Smooth muscle cell of the brain vasculature (primary cell): ENCODE measurements around the gene COQ10A.
"Not testable (repeated sequence)": the region's sequence is repeated elsewhere in the genome, so short reads cannot be mapped to it uniquely, and the experiment has no call there.

Experiments used
- DNase-seq: peaks from one replicate; pipeline ENCODE4 v3.0.0-alpha.2; 2012; ENCODE audit warnings: low read depth, low spot score

Gene COQ10A

DNA sequence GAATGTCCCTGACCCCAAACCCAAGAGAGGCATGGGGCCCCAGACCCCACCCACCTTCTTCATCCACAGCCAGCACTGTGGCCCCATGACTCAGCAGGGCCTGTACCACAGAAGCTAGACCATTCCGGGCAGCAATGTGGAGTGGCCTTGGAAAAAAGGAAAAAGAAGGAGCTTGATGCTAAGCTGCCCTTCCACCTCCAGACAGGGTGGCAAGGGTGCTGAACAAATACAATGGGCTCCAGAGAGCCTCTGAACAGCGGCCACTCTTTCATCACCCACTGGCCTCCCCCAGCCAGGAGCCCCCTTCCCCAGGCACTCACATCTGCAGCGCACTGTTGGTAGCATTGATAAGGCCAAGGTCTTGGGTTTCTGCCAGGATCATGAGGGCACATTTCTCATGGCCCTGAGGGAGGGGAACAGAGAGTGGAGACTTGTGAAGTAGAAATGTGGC, 23.0 kb upstream of the COQ10A start:
- no peak for DNase-seq

GRCh38 chr12:56244494-56244893, 22.2 kb upstream of the COQ10A start:
- DNase-seq: no peak

DNA sequence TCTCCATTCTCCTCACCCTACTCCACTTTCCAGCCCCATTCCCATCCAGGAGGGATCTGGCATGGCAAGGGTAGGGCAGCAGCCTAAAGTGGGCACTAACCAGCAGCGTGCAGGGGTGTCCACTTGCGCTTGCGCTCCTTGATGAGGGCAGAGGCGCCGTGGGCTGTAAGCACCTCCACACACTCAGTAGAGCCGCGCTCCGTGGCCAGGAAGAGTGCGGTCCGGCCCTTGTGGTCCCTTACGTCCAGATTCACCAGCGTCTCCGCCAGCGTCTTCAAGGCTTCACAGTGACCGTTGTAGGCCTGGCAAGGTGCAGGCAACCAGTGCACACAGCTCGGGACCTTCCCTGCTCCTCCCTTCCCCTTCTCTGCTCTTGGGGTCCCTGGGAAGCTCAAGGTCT, 18.8 kb upstream of the COQ10A start:
- DNase-seq: no peak

DNA sequence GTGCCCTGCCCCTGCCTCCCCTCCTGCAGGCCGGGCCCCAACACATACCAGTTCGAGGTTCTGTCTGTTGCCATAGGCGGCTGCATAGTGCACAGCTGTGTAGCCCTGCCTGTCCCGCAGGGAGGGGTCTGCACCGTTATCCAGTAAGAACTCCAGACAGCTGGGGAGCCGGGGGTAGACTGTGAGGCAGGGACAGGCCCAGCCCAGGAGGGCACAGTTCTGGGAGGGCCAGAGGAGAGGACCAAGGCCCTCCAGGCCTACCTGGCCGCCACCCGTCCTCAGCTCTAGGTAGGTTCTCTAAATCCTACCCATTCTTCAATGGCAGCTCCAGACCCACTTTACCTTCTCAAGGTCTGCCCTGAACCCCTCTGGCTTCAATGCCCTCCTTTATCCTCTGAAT, 18.0 kb upstream of the COQ10A start:
- DNase-seq: no peak

DNA sequence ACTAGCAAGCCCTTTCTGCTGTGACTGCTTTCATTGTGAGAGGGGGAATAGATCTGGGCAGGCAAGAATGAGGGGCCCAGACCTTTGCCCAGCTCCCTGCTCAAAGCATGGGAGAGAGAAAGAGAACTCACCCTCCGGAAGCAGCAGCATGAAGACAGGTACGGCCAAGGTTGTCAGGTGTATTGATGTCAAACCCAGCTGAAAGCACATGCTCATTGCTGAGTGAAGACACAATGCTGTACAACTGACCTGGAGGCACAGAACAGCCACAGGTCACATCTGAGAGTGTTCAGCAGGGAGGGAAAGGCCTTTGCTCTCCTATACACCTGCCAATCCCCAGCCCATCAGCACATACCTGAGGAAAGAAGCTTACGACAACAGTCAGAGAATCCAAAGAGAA, 14.1 kb upstream of the COQ10A start:
- DNase-seq: no peak

GRCh38 chr12:56253091-56253490, 13.7 kb upstream of the COQ10A start:
- DNase-seq: no peak

- DNase-seq: no peak
Observed at GRCh38 chr12:56255671-56256070, 11.1 kb upstream of the COQ10A start.

GRCh38 chr12:56256326-56256960, 10.3 kb upstream of the COQ10A start:
- no peak for DNase-seq

DNA sequence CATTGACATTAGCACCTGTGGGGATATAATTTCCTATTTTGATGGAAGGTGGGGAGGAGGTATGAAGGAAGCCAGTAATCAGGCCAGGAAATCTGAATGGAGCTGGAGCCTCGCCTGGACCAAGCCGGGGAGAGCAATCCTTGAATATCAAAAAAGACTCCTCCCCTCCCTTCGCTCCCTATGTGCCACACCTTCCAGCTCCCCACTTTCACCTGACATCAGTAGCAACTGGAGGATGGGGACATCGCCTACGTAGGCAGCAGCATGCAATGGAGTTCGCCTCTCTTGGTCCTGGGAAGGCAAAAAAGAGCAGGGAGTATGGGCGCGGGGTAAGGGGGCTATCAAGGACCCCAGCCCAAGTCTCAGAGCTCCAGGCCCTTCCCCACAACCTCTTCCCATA, 9.7 kb upstream of the COQ10A start:
- DNase-seq: no peak

DNA sequence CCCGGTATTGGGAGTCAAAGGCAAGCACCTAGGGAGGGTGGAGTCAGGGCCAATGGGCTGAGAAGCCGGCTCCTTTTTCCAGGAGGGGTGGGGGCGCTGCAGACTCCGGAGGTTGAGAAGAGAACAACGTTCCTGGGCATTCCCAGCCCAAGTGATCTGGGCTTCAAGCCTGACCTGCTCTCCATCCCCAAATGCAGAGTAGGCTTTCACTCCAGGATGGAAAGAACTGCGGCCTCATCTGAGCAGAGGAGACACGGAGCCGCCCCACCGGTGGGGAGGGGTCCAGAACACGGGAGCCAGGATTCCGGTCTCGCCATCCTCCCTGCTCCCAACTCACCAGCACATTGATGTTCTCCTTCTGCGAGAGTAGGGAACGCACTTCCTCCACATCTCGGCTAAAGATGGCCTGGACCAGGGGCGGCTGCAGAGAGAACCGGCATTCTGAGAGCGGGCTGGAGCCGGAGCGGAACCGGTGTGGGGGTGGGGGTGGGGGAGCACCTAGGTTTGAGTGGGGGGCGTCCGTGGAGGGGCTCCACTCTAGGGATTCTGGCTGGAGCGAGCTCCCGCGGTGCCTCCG, 9.2 kb upstream of the COQ10A start:
- no peak for DNase-seq

- no peak for DNase-seq
Observed at GRCh38 chr12:56258068-56258819, 8.5 kb upstream of the COQ10A start, which contains the start of gene ANKRD52. Gene ANKRD52, minus strand, starts transcription at chr12:56258384. Its CDS starts 115 bp downstream, at chr12:56258269.

DNA sequence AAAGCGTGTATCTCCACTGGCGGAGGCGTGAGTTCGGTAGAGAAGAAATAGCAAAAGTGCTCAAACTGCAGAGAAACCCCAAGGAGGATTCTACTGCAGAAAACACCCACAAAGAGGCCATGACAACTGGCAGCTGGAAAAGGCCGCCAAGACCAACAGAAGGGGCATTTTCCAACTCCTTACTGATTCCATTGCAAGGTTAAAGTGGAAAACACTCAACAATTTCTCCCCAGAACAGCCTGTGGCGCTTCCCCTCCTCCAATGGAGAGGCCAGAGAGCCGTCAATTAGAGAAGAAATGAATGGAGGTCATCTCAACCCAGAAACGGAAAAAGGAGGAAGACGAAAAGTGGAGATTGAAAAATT, 7.9 kb upstream of the COQ10A start:
- DNase-seq: no peak

DNA sequence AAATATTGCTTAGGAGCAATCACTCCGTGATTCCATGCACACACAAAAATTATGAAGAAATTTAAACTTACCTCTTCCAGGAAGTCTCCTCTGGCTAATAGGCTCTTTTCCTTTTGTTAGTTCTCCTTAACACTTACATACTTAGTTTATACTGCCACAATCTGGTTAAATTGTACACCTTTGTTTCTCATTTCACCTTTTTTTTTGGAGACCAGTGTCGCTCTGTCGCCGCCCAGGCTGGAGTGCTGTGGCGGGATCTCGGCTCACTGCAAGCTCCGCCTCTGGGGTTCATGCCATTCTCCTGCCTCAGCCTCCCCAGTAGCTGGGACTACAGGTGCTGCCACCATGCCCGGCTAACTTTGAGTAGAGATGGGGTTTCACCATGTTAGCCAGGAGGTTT, 6.4 kb upstream of the COQ10A start:
- no peak for DNase-seq

DNA sequence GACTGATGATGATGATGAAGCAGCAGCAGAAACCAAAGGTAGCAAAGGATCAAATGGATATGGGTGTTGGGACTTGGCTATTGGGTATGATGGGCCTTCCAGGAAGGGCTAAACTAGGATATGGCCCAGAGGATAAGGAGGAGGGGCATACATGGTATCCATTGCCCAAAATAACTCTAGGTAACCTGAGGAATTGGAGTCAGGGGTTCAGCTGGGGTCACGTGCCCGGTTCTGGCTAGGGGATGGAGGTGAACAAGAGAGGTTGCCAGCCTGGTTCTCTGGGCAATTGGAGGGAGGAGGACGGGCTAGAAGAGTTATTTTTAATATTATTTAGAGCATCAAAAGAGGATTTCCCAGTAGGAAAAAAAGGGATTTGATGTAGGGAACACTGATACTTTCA, 5.8 kb upstream of the COQ10A start:
- no peak for DNase-seq

- no peak for DNase-seq
Observed at GRCh38 chr12:56261503-56262232, 5.1 kb upstream of the COQ10A start.

DNA sequence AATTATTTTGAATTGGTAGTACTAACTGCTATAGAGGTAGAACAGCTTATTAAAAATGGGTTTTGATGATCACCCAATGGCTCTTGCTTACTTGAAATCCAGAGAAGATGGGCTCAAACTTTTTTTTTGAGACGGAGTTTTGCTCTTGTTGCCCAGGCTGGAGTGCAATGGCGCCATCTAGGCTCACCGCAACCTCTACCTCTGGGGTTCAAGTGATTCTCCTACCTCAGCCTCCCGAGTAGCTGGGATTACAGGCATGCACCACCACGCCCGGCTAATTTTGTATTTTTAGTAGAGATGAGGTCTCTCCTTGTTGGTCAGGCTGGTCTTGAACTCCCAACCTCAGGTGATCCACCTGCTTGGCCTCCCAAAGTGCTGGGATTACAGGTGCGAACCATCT, 3.8 kb upstream of the COQ10A start:
- not testable (repeated sequence) for DNase-seq

GRCh38 chr12:56266068-56266692, 562 bp upstream of the COQ10A start:
- DNase-seq: not testable (repeated sequence)

DNA sequence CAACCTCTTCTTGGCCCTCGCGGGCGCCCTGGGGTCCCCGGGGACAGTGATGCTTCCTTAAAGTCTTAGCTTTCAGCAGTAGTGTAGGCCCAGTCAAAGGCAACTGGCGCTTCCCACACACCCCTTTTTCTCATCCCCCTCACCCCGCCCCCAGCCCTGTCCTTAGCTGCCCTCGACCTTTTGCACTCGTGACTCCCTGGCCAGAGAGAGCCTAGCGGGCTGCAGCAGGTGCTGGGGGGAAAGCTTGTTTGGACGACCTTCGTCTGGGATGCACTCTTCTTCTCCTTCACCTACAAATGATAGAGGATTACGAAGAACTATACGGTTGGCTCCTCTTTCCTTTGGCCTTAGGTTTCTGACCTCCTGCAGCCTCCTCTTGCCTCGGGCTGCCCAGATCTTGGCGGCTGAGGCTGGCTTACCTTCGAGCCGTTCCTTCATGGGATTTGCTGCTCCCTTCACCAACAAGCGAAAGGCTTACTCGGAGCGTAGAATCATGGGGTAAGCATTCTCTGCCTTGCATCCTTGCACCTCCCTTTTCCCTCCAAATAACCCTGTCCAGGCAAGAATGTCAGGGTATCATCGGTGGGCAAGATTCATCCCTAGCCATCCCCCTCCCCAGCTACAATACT, 815 bp downstream of the COQ10A start:
- no peak for DNase-seq

GRCh38 chr12:56271031-56271430, 4.3 kb downstream of the COQ10A start:
- DNase-seq: no peak

- not testable (repeated sequence) for DNase-seq
Observed at GRCh38 chr12:56272468-56272867, 5.7 kb downstream of the COQ10A start.

GRCh38 chr12:56274299-56274698, 7.6 kb downstream of the COQ10A start:
- DNase-seq: no peak
